ENCODE data around the gene PKM. TPM values are rescaled to one million over a fixed set of nuclear protein-coding genes. Genes with fewer than 3 reads are reported as not detected.

PKM gene
- total RNA-seq, 1 donor = 2,299 TPM

- TF ChIP-seq CTCF (IDR thresholded peaks at IDR 0.05; ENCODE audit: extremely low read depth, low read depth, low read length) = no peak
- no peaks in the 10 kb centered on the region for H3K27me3 ChIP-seq (ENCODE audit: insufficient read depth, low read length)
- no peak for DNase-seq (ENCODE audit: insufficient read length, low spot score, missing footprints)
These were observed 17.5 kb upstream of the PKM start for GRCh38 chr15:72248514-72248913.

GRCh38 chr15:72242775-72243370 is 11.9 kb upstream of the PKM start:
- no peak for TF ChIP-seq CTCF (IDR thresholded peaks at IDR 0.05; ENCODE audit: extremely low read depth, low read depth, low read length)
- no peak overlapping the region for H3K27ac ChIP-seq (ENCODE audit: low read depth, low read length)
- peaks cover 3% of the 10 kb centered on the region for H3K4me1 ChIP-seq (ENCODE audit: insufficient read depth, low read length)
- no peak overlapping the region for H2AFZ ChIP-seq (ENCODE audit: low read length)
- no peak for DNase-seq (ENCODE audit: insufficient read length, low spot score, missing footprints)
- H3K27me3 ChIP-seq (ENCODE audit: insufficient read depth, low read length) = no peaks in the 10 kb centered on the region
- no peaks in the 10 kb centered on the region for H3K9me3 ChIP-seq (ENCODE audit: low read depth, low read length)
- no peaks in the 10 kb centered on the region for H3K79me2 ChIP-seq (ENCODE audit: insufficient read depth, low read length)
- H4K20me1 ChIP-seq (ENCODE audit: insufficient read depth, low read length) = no peaks in the 10 kb centered on the region
- H3K4me3 ChIP-seq (ENCODE audit: insufficient read depth, low read length) = no peak overlapping the region
- peaks cover 47% of the 10 kb centered on the region for H3K36me3 ChIP-seq (ENCODE audit: insufficient read depth, low read length)
- no peak overlapping the region for H3K4me2 ChIP-seq (ENCODE audit: insufficient read depth, low read length)

More at GRCh38 chr15:72248514-72248913, 17.5 kb upstream of the PKM start:
- Histone ChIP-seq H4K20me1 (ENCODE audit: insufficient read depth, low read length) (peaks cover 3% of the 10 kb centered on the region), H3K4me2 (ENCODE audit: insufficient read depth, low read length) (no peak overlapping the region), H3K9me3 (ENCODE audit: low read depth, low read length) (no peaks in the 10 kb centered on the region), H3K79me2 (ENCODE audit: insufficient read depth, low read length) (no peaks in the 10 kb centered on the region), H3K36me3 (ENCODE audit: insufficient read depth, low read length) (peaks cover 70% of the 10 kb centered on the region), H3K4me1 (ENCODE audit: insufficient read depth, low read length) (no peaks in the 10 kb centered on the region), H3K27ac (ENCODE audit: low read depth, low read length) (no peak overlapping the region), H2AFZ (ENCODE audit: low read length) (no peak overlapping the region), H3K4me3 (ENCODE audit: insufficient read depth, low read length) (no peak overlapping the region)

DNA sequence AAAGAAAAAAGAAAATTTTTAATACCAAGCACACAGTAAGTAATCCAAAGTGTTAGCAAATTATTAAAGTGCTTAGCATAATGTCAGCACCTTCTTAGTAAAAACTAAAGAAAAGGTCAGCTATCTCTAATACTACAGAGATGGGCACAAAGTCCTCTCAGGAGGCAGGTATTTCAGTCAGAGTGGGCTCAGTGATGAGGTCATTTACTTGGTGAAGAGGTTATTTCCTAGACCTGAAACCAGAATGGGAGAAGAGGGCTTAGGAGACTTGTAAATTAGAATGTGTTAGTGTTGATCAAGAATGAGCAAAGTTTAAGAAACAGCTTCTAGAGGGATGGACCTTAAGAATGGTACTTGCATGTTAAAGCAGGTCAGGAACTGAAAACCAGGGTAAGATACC is 8.7 kb upstream of the PKM start:
- Histone ChIP-seq H3K4me1 (ENCODE audit: insufficient read depth, low read length) (peaks cover 19% of the 10 kb centered on the region), H2AFZ (ENCODE audit: low read length) (no peak overlapping the region), H3K4me3 (ENCODE audit: insufficient read depth, low read length) (no peak overlapping the region), H3K27me3 (ENCODE audit: insufficient read depth, low read length) (no peaks in the 10 kb centered on the region), H3K79me2 (ENCODE audit: insufficient read depth, low read length) (peaks cover 10% of the 10 kb centered on the region), H3K9me3 (ENCODE audit: low read depth, low read length) (no peaks in the 10 kb centered on the region), H3K27ac (ENCODE audit: low read depth, low read length) (no peak overlapping the region), H4K20me1 (ENCODE audit: insufficient read depth, low read length) (no peaks in the 10 kb centered on the region), H3K36me3 (ENCODE audit: insufficient read depth, low read length) (peaks cover 36% of the 10 kb centered on the region), H3K4me2 (ENCODE audit: insufficient read depth, low read length) (no peak overlapping the region)
- no peak for TF ChIP-seq CTCF (IDR thresholded peaks at IDR 0.05; ENCODE audit: extremely low read depth, low read depth, low read length)
- peak; percentile 14 for DNase-seq (ENCODE audit: insufficient read length, low spot score, missing footprints)

- H3K79me2 ChIP-seq (ENCODE audit: insufficient read depth, low read length) = peaks cover 10% of the 10 kb centered on the region
- peaks cover 19% of the 10 kb centered on the region for H3K4me1 ChIP-seq (ENCODE audit: insufficient read depth, low read length)
- H3K4me3 ChIP-seq (ENCODE audit: insufficient read depth, low read length) = no peak overlapping the region
- H3K4me2 ChIP-seq (ENCODE audit: insufficient read depth, low read length) = no peak overlapping the region
- H3K36me3 ChIP-seq (ENCODE audit: insufficient read depth, low read length) = peaks cover 25% of the 10 kb centered on the region
- no peaks in the 10 kb centered on the region for H4K20me1 ChIP-seq (ENCODE audit: insufficient read depth, low read length)
- no peak overlapping the region for H2AFZ ChIP-seq (ENCODE audit: low read length)
- no peaks in the 10 kb centered on the region for H3K9me3 ChIP-seq (ENCODE audit: low read depth, low read length)
- no peak for TF ChIP-seq CTCF (IDR thresholded peaks at IDR 0.05; ENCODE audit: extremely low read depth, low read depth, low read length)
- peak overlapping the region; percentile 97 for H3K27ac ChIP-seq (ENCODE audit: low read depth, low read length)
- H3K27me3 ChIP-seq (ENCODE audit: insufficient read depth, low read length) = no peaks in the 10 kb centered on the region
- DNase-seq (ENCODE audit: insufficient read length, low spot score, missing footprints) = no peak
These were observed 7.6 kb upstream of the PKM start for GRCh38 chr15:72238586-72238985.
